Endothelial cell of umbilical vein (primary cell): ENCODE results near the gene ADCY2.

Experiments used
- EZH2 ChIP-seq: IDR thresholded peaks from 2 replicates; pipeline ENCODE4 v1.6.1; 2012; ENCODE audit warnings: borderline replicate concordance, low read depth, mild to moderate bottlenecking, moderate library complexity, low read length, inconsistent platforms; ENCODE audit not compliant: severe bottlenecking
- GATA2 ChIP-seq: IDR thresholded peaks from 2 replicates; pipeline ENCODE4 v1.7.0; 2011; ENCODE audit warnings: low read depth, mild to moderate bottlenecking, moderate library complexity, mixed read lengths, low read length; ENCODE audit not compliant: insufficient read length, insufficient read depth
- JUN ChIP-seq: IDR thresholded peaks from 2 replicates; pipeline ENCODE4 v1.6.1; 2011; ENCODE audit warnings: borderline replicate concordance, low read depth; ENCODE audit not compliant: insufficient read length, insufficient read depth
- MYC ChIP-seq: IDR thresholded peaks from one replicate; pipeline ENCODE4 v1.6.1; 2011; ENCODE audit warnings: mild to moderate bottlenecking, low read depth, low read length
- POLR2A ChIP-seq: IDR thresholded peaks from 2 replicates; pipeline ENCODE4 v1.6.1; 2012; ENCODE audit warnings: low read depth, mild to moderate bottlenecking, control low read depth, low read length
- POLR2AphosphoS5 ChIP-seq: IDR thresholded peaks from 2 replicates; pipeline ENCODE4 v1.6.1; 2012; ENCODE audit warnings: low read depth, mild to moderate bottlenecking, control low read depth, low read length, moderate library complexity; ENCODE audit not compliant: insufficient read depth
- TF ChIP-seq, protein P1 (sequence below), 2 donors: IDR thresholded peaks; 1 replicate in 1 of 2; 2 replicates in 1 of 2; pipeline ENCODE4 v1.5.1; 2011; ENCODE audit warnings: low read length in 2 of 2, mild to moderate bottlenecking in 2 of 2, moderate library complexity in 2 of 2, control low read depth in 1 of 2, inconsistent platforms in 1 of 2, low read depth in 1 of 2; ENCODE audit not compliant: insufficient read depth in 1 of 2; ENCODE audit errors: extremely low read depth in 1 of 2

- TF ChIP-seq POLR2A, result no peak
- no peak for TF ChIP-seq EZH2
- TF ChIP-seq, protein P1, sequence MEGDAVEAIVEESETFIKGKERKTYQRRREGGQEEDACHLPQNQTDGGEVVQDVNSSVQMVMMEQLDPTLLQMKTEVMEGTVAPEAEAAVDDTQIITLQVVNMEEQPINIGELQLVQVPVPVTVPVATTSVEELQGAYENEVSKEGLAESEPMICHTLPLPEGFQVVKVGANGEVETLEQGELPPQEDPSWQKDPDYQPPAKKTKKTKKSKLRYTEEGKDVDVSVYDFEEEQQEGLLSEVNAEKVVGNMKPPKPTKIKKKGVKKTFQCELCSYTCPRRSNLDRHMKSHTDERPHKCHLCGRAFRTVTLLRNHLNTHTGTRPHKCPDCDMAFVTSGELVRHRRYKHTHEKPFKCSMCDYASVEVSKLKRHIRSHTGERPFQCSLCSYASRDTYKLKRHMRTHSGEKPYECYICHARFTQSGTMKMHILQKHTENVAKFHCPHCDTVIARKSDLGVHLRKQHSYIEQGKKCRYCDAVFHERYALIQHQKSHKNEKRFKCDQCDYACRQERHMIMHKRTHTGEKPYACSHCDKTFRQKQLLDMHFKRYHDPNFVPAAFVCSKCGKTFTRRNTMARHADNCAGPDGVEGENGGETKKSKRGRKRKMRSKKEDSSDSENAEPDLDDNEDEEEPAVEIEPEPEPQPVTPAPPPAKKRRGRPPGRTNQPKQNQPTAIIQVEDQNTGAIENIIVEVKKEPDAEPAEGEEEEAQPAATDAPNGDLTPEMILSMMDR (IDR thresholded peaks at IDR 0.05; ENCODE audit: extremely low read depth in 1 of 2, insufficient read depth in 1 of 2, low read depth in 1 of 2, low read length in 2 of 2), result no peak
- no peak for TF ChIP-seq POLR2AphosphoS5
- TF ChIP-seq JUN, result no peak
- TF ChIP-seq GATA2, result no peak
- no peak for TF ChIP-seq MYC
These were observed 3.9 kb upstream of the ADCY2 start for GRCh38 chr5:7391814-7392692.
